GM19025 (cell line): ENCODE measurements around the gene GCK.
A peak's percentile ranks its signal among the peaks of the same experiment; 100 is the strongest.

ENCODE experiments used
- ATAC-seq: cut with Tn5 transposase; IDR thresholded peaks from one replicate; pipeline ENCODE4 v1.9.1; 2021; ENCODE audit warnings: mild to moderate bottlenecking, low read depth, moderate library complexity; ENCODE audit not compliant: unreplicated experiment

GCK gene

GRCh38 chr7:44124822-44125202, 64.4 kb downstream of the GCK start:
- ATAC-seq = no peak

- ATAC-seq = peak; percentile 99
These were observed 65.8 kb downstream of the GCK start, which contains the start of gene POLD2 for GRCh38 chr7:44123190-44124003. POLD2 (minus strand) TSS chr7:44123548; CDS start chr7:44122053, 1,495 bp downstream.

- ATAC-seq = no peak
These were observed 66.7 kb downstream of the GCK start for GRCh38 chr7:44122529-44122928.

GRCh38 chr7:44121761-44122420, 67.3 kb downstream of the GCK start:
- no peak for ATAC-seq

- no peak for ATAC-seq
These were observed 68.8 kb downstream of the GCK start for GRCh38 chr7:44120395-44120794.

GRCh38 chr7:44119829-44120380, 69.3 kb downstream of the GCK start:
- ATAC-seq = no peak

GRCh38 chr7:44117801-44118429, 71.3 kb downstream of the GCK start:
- ATAC-seq = no peak

GRCh38 chr7:44116789-44117666, 72.2 kb downstream of the GCK start:
- ATAC-seq = no peak

- no peak for ATAC-seq
These were observed 73.0 kb downstream of the GCK start for GRCh38 chr7:44116087-44116788.

- no peak for ATAC-seq
These were observed 74.5 kb downstream of the GCK start for GRCh38 chr7:44114586-44115310.

- ATAC-seq = no peak
These were observed 75.4 kb downstream of the GCK start for GRCh38 chr7:44113764-44114354.

GRCh38 chr7:44112997-44113763, 76.1 kb downstream of the GCK start:
- no peak for ATAC-seq

- ATAC-seq = no peak
These were observed 76.8 kb downstream of the GCK start for GRCh38 chr7:44112231-44112996.

GRCh38 chr7:44111761-44112160, 77.5 kb downstream of the GCK start:
- ATAC-seq = no peak

- no peak for ATAC-seq
These were observed 78.3 kb downstream of the GCK start for GRCh38 chr7:44110719-44111635.

GRCh38 chr7:44109991-44110390, 79.2 kb downstream of the GCK start:
- no peak for ATAC-seq
